Measurements from ENCODE around the gene C22orf23.

C22orf23 gene

GRCh38 chr22:37995460-37995859, 42.1 kb upstream of the C22orf23 start:
- Histone ChIP-seq H3K9ac (ENCODE audit: low read length) (no peak overlapping the region), H3K27me3 (ENCODE audit: low read length) (no peaks in the 10 kb centered on the region), H3K9me2 (replicated peaks; ENCODE audit: insufficient read depth, low read length) (no peaks in the 10 kb centered on the region), H2AFZ (ENCODE audit: low read depth, low read length, severe bottlenecking) (no peak overlapping the region), H3K27ac (ENCODE audit: low read depth, low read length) (no peak overlapping the region), H3F3A (ENCODE audit: insufficient read depth) (no peaks in the 10 kb centered on the region), H3K4me3 (ENCODE audit: insufficient read depth, low read length, poor library complexity, severe bottlenecking) (no peak overlapping the region), H3K79me2 (ENCODE audit: insufficient read depth, low read length) (no peaks in the 10 kb centered on the region), H4K20me1 (ENCODE audit: low read depth, low read length) (no peaks in the 10 kb centered on the region), H3K36me3 (ENCODE audit: low read length) (no peaks in the 10 kb centered on the region), H3K9me3 (ENCODE audit: insufficient read depth, low read length) (no peaks in the 10 kb centered on the region), H3K4me2 (ENCODE audit: low read depth, low read length, poor library complexity, severe bottlenecking) (no peak overlapping the region)
- TF ChIP-seq, protein P1, sequence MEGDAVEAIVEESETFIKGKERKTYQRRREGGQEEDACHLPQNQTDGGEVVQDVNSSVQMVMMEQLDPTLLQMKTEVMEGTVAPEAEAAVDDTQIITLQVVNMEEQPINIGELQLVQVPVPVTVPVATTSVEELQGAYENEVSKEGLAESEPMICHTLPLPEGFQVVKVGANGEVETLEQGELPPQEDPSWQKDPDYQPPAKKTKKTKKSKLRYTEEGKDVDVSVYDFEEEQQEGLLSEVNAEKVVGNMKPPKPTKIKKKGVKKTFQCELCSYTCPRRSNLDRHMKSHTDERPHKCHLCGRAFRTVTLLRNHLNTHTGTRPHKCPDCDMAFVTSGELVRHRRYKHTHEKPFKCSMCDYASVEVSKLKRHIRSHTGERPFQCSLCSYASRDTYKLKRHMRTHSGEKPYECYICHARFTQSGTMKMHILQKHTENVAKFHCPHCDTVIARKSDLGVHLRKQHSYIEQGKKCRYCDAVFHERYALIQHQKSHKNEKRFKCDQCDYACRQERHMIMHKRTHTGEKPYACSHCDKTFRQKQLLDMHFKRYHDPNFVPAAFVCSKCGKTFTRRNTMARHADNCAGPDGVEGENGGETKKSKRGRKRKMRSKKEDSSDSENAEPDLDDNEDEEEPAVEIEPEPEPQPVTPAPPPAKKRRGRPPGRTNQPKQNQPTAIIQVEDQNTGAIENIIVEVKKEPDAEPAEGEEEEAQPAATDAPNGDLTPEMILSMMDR (IDR thresholded peaks at IDR 0.05; ENCODE audit: insufficient read depth, low read length, poor library complexity, severe bottlenecking) = no peak
- TF ChIP-seq EZH2phosphoT487 (conservative IDR thresholded peaks at IDR 0.05; ENCODE audit: low read length) = no peak

DNA sequence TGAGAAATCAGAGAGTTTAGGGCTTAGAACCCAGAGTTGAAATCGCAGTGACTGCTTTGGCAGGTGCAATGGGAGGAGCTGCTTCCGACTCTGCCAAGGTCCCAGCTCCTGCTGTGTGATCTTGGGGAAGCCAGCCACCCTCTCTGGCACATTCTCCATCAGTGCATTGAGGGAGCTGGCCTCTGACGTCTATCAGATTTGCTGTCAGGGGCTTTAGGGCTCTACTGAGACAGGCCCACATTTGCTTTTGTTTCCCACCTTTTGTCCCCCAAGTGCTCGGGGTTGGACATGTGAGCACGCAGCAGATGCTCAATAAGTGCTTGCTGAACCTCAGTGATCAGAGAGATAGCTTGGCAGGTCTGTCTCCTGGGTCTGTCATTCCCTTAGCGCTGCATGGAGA, 41.6 kb upstream of the C22orf23 start:
- Histone ChIP-seq H3K27ac (ENCODE audit: low read depth, low read length) (no peak overlapping the region), H3K4me2 (ENCODE audit: low read depth, low read length, poor library complexity, severe bottlenecking) (no peak overlapping the region), H3K4me3 (ENCODE audit: insufficient read depth, low read length, poor library complexity, severe bottlenecking) (no peak overlapping the region), H3K9me2 (replicated peaks; ENCODE audit: insufficient read depth, low read length) (no peaks in the 10 kb centered on the region), H3K9ac (ENCODE audit: low read length) (no peak overlapping the region), H3K36me3 (ENCODE audit: low read length) (no peaks in the 10 kb centered on the region), H3K9me3 (ENCODE audit: insufficient read depth, low read length) (no peaks in the 10 kb centered on the region), H4K20me1 (ENCODE audit: low read depth, low read length) (no peaks in the 10 kb centered on the region), H3K79me2 (ENCODE audit: insufficient read depth, low read length) (no peaks in the 10 kb centered on the region), H3K27me3 (ENCODE audit: low read length) (no peaks in the 10 kb centered on the region), H3F3A (ENCODE audit: insufficient read depth) (no peaks in the 10 kb centered on the region), H2AFZ (ENCODE audit: low read depth, low read length, severe bottlenecking) (no peak overlapping the region)
- TF ChIP-seq, protein P1 (IDR thresholded peaks at IDR 0.05; ENCODE audit: insufficient read depth, low read length, poor library complexity, severe bottlenecking) = no peak
- TF ChIP-seq EZH2phosphoT487 (conservative IDR thresholded peaks at IDR 0.05; ENCODE audit: low read length) = no peak

GRCh38 chr22:37994049-37994448, 40.6 kb upstream of the C22orf23 start:
- Histone ChIP-seq H3K27me3 (ENCODE audit: low read length) (no peaks in the 10 kb centered on the region), H3K4me3 (ENCODE audit: insufficient read depth, low read length, poor library complexity, severe bottlenecking) (no peak overlapping the region), H3K79me2 (ENCODE audit: insufficient read depth, low read length) (no peaks in the 10 kb centered on the region), H3K9me3 (ENCODE audit: insufficient read depth, low read length) (no peaks in the 10 kb centered on the region), H3K9ac (ENCODE audit: low read length) (no peak overlapping the region), H3K4me2 (ENCODE audit: low read depth, low read length, poor library complexity, severe bottlenecking) (no peak overlapping the region), H3K27ac (ENCODE audit: low read depth, low read length) (no peak overlapping the region), H3F3A (ENCODE audit: insufficient read depth) (no peaks in the 10 kb centered on the region), H2AFZ (ENCODE audit: low read depth, low read length, severe bottlenecking) (no peak overlapping the region), H3K36me3 (ENCODE audit: low read length) (no peaks in the 10 kb centered on the region), H3K9me2 (replicated peaks; ENCODE audit: insufficient read depth, low read length) (no peaks in the 10 kb centered on the region), H4K20me1 (ENCODE audit: low read depth, low read length) (no peaks in the 10 kb centered on the region)
- no peak for TF ChIP-seq EZH2phosphoT487 (conservative IDR thresholded peaks at IDR 0.05; ENCODE audit: low read length)
- TF ChIP-seq, protein P1 (IDR thresholded peaks at IDR 0.05; ENCODE audit: insufficient read depth, low read length, poor library complexity, severe bottlenecking) = no peak
